HCT116 (cell line): Measurements from ENCODE around the gene LHX2. TPM values are rescaled to one million over a fixed set of nuclear protein-coding genes. Genes with fewer than 3 reads are reported as not detected.
A peak's percentile ranks its signal among the peaks of the same experiment; 100 is the strongest.

ENCODE experiments used
- ATAC-seq: fragments of 200-7000 bp; cut with Tn5 transposase; 2 replicates; pipeline ENCODE4 v1.9.1; 2020; ENCODE audit warnings: mild to moderate bottlenecking, moderate library complexity
- BruUV-seq: library from RNA; stranded (reverse); fragments of 400-500 nt; replicated peaks from 2 replicates; lab custom pipeline; 2021; lab: Mats Ljungman, UMichigan
- CTCF ChIA-PET: fragments of 300-600 bp; sonication (Branson Sonifier 250); formaldehyde crosslinking; loops from one replicate; lab custom pipeline; 2021; ENCODE audit warnings: antibody characterized with exemption; lab: Charles Lee
- POLR2A ChIA-PET: fragments of 300-600, 350-600 bp; sonication (Branson Sonifier 250); formaldehyde crosslinking; loops from one replicate; lab custom pipeline; 2021; ENCODE audit warnings: antibody characterized with exemption; lab: Charles Lee
- RAD21 ChIA-PET, 2 experiments: fragments of 300-600 bp; sonication (Branson Sonifier 250); formaldehyde crosslinking; loops; one replicate each; lab custom pipeline; 2023; ENCODE audit warnings: low total read pairs in 2 of 2; ENCODE audit not compliant: uncharacterized antibody in 2 of 2, unreplicated experiment in 2 of 2, low non-redundant PET in 1 of 2; lab: Charles Lee
- DNase-seq: peaks from one replicate; pipeline ENCODE4 v3.0.0-alpha.2; 2010; ENCODE audit warnings: low read depth, low spot score
- H2AFZ ChIP-seq: fragments of 200-600 bp; shearing (Covaris generic), sonication (generic); 2 replicates; pipeline ENCODE4 v1.6.1; 2017; ENCODE audit warnings: low read depth, mixed run types, mixed read lengths, antibody characterized with exemption, low read length; ENCODE audit not compliant: poor library complexity, severe bottlenecking
- H3K27ac ChIP-seq: 2 replicates; pipeline ENCODE4 v1.5.1; 2012; ENCODE audit warnings: low read depth, low read length
- H3K27me3 ChIP-seq: fragments of 200-600 bp; sonication (generic); 2 replicates; pipeline ENCODE4 v1.6.1; 2016; ENCODE audit warnings: mixed run types, low read length, mixed read lengths; ENCODE audit not compliant: insufficient read depth
- H3K36me3 ChIP-seq, 2 experiments: fragments of 200-500 bp in 1 of 2; fragments of 200-600 bp in 1 of 2; sonication (Bioruptor generic) in 1 of 2; sonication (generic) in 1 of 2; 2 replicates each; pipeline versions ENCODE4 v1.5.1 to v1.6.1; 2014 to 2016; ENCODE audit warnings: low read length in 2 of 2, inconsistent platforms in 1 of 2, mixed read lengths in 1 of 2, mixed run types in 1 of 2; ENCODE audit not compliant: insufficient read depth in 2 of 2, control insufficient read depth in 1 of 2
- H3K4me1 ChIP-seq, 2 experiments: fragments of 200-600 bp in 1 of 2; sonication (generic) in 1 of 2; 2 replicates each; pipeline versions ENCODE4 v1.5.1 to v1.6.1; 2012 to 2017; ENCODE audit warnings: low read length in 2 of 2, inconsistent platforms in 1 of 2, mild to moderate bottlenecking in 1 of 2, mixed read lengths in 1 of 2, mixed run types in 1 of 2, moderate library complexity in 1 of 2; ENCODE audit not compliant: insufficient read depth in 2 of 2, control insufficient read depth in 1 of 2
- H3K4me2 ChIP-seq: fragments of 200-600 bp; sonication (generic); 2 replicates; pipeline ENCODE4 v1.6.1; 2017; ENCODE audit warnings: mixed run types, low read length, mixed read lengths
- H3K4me3 ChIP-seq, 2 experiments: fragments of 200-600 bp in 1 of 2; sonication (generic) in 1 of 2; replicated peaks in 1 of 2; 2 replicates each; pipeline ENCODE4 v1.5.1; 2011 to 2016; ENCODE audit warnings: low read length in 2 of 2, control low read depth in 1 of 2, low read depth in 1 of 2, mild to moderate bottlenecking in 1 of 2, mixed read lengths in 1 of 2, mixed run types in 1 of 2
- H3K79me2 ChIP-seq: fragments of 200-600 bp; sonication (generic); 2 replicates; pipeline ENCODE4 v1.6.1; 2017; ENCODE audit warnings: mild to moderate bottlenecking, mixed run types, low read length, moderate library complexity, mixed read lengths; ENCODE audit not compliant: insufficient read depth
- H3K9ac ChIP-seq: fragments of 200-600 bp; sonication (generic); 2 replicates; pipeline ENCODE4 v1.6.1; 2016; ENCODE audit warnings: low read length, mixed read lengths
- H3K9me2 ChIP-seq: fragments of 200-600 bp; sonication (generic), shearing (Covaris generic); 2 replicates; pipeline ENCODE4 v1.6.1; 2017; ENCODE audit warnings: mixed run types, mild to moderate bottlenecking, moderate library complexity; ENCODE audit not compliant: insufficient read depth
- H3K9me3 ChIP-seq, 2 experiments: fragments of 200-500 bp in 1 of 2; fragments of 200-600 bp in 1 of 2; sonication (Bioruptor generic) in 1 of 2; sonication (generic) in 1 of 2; 2 replicates each; pipeline ENCODE4 v1.6.1; 2014 to 2017; ENCODE audit warnings: low read length in 2 of 2, mixed read lengths in 2 of 2, inconsistent platforms in 1 of 2, low read depth in 1 of 2, mild to moderate bottlenecking in 1 of 2, mixed run types in 1 of 2, moderate library complexity in 1 of 2; ENCODE audit not compliant: control insufficient read depth in 1 of 2, insufficient read depth in 1 of 2
- H4K20me1 ChIP-seq: fragments of 200-600 bp; sonication (generic), shearing (Covaris generic); 2 replicates; pipeline ENCODE4 v1.6.1; 2017; ENCODE audit warnings: mixed run types, mild to moderate bottlenecking, moderate library complexity; ENCODE audit not compliant: insufficient read depth
- ATF3 ChIP-seq: IDR thresholded peaks from 2 replicates; pipeline ENCODE4 v1.6.1; 2012
- CTCF ChIP-seq, 3 experiments: fragments of 200-600 bp in 1 of 3; sonication (generic) in 1 of 3; IDR thresholded peaks in 2 of 3; conservative IDR thresholded peaks in 1 of 3; 2 replicates each; pipeline ENCODE4 v1.5.1; 2012 to 2017; ENCODE audit warnings: low read depth in 2 of 3, low read length in 2 of 3, antibody characterized with exemption in 1 of 3, borderline replicate concordance in 1 of 3, control low read depth in 1 of 3, mild to moderate bottlenecking in 1 of 3, mixed read lengths in 1 of 3, mixed run types in 1 of 3, moderate library complexity in 1 of 3; ENCODE audit not compliant: insufficient read depth in 1 of 3
- EGR1 ChIP-seq: IDR thresholded peaks from 2 replicates; pipeline ENCODE4 v1.6.1; 2012; ENCODE audit warnings: low read depth
- EZH2 ChIP-seq: fragments of 200-600 bp; sonication (generic); IDR thresholded peaks from 2 replicates; pipeline ENCODE4 v1.6.1; 2017; ENCODE audit warnings: antibody characterized with exemption, mixed run types
- JUND ChIP-seq: IDR thresholded peaks from 2 replicates; pipeline ENCODE4 v1.6.1; 2012
- YY1 ChIP-seq: IDR thresholded peaks from 2 replicates; pipeline ENCODE4 v1.6.1; 2011; ENCODE audit warnings: low read length, low read depth, moderate library complexity, mild to moderate bottlenecking; ENCODE audit not compliant: insufficient replicate concordance; ENCODE audit errors: extremely low read depth
- ZBTB33 ChIP-seq: IDR thresholded peaks from 2 replicates; pipeline ENCODE4 v1.6.1; 2011; ENCODE audit warnings: mild to moderate bottlenecking, low read length, moderate library complexity; ENCODE audit not compliant: insufficient replicate concordance; ENCODE audit errors: extremely low read depth
- ZNF274 ChIP-seq: fragments of 200-500 bp; sonication (Bioruptor generic); IDR thresholded peaks from 2 replicates; pipeline ENCODE4 v1.6.1; 2014; ENCODE audit warnings: mild to moderate bottlenecking, low read depth, low read length, inconsistent platforms
- intact Hi-C: fragments of 100-400 bp; cut with micrococcal nuclease; formaldehyde crosslinking; loops from 2 replicates; pipeline ENCODE4 v1.10.0; 2022
- total RNA-seq: library from RNA; stranded (reverse); gene quantifications from one replicate; pipeline ENCODE4 v1.2.1, GENCODE V29; 2021; ENCODE audit not compliant: unreplicated experiment

Gene LHX2
- total RNA-seq, 1 experiment from 2014 or later = 10.2 TPM

GRCh38 chr9:124008303-124008693 is 3.3 kb upstream of the LHX2 start:
- no TSS peak for BruUV-seq

GRCh38 chr9:124008694-124009530 is 2.7 kb upstream of the LHX2 start:
- Histone ChIP-seq H3K9ac (no peak overlapping the region), H3K4me3 (peak overlapping the region; percentile 38 to 57), H3K9me2 (no peaks in the 10 kb centered on the region), H3K36me3 (no peaks in the 10 kb centered on the region), H3K27me3 (peaks cover 52% of the 10 kb centered on the region), H2AFZ (peak overlapping the region; percentile 65), H3K4me1 (peaks cover 4 to 45% of the 10 kb centered on the region in 2 experiments; a peak in 3 of 4 replicates), H3K4me2 (peak overlapping the region; percentile 89), H3K27ac (no peak overlapping the region), H4K20me1 (no peaks in the 10 kb centered on the region), H3K79me2 (no peaks in the 10 kb centered on the region), H3K9me3 (no peaks in the 10 kb centered on the region)
- RAD21 ChIA-PET = no interaction called here
- DNase-seq = no peak
- ATAC-seq = peak; percentile 4; the same call in 1 of the 2 replicates
- POLR2A ChIA-PET = no interaction called here
- intact Hi-C loops = no loop called here
- no TSS peak for BruUV-seq
- CTCF ChIA-PET = no interaction called here
- TF ChIP-seq JUND (no peak), YY1 (no peak), CTCF (IDR thresholded peaks at IDR 0.05 in 2 of 3, conservative IDR thresholded peaks at IDR 0.05 in 1 of 3; ENCODE audit: borderline replicate concordance in 1 of 3, insufficient read depth in 1 of 3, low read depth in 2 of 3, low read length in 2 of 3) (no peak), ATF3 (no peak), EZH2 (no peak), EGR1 (no peak), ZBTB33 (no peak)

More at GRCh38 chr9:124008303-124008693, 3.3 kb upstream of the LHX2 start:
- H3K9ac ChIP-seq = no peak overlapping the region
- H3K4me1 ChIP-seq = peaks cover 4 to 45% of the 10 kb centered on the region in 2 experiments; a peak in 3 of 4 replicates
- no peaks in the 10 kb centered on the region for H3K36me3 ChIP-seq
- peak overlapping the region; percentile 38 to 57 for H3K4me3 ChIP-seq
- peak overlapping the region; percentile 89 for H3K4me2 ChIP-seq
- intact Hi-C loops = no loop called here
- ATAC-seq (peak; percentile 12; the same call in 1 of the 2 replicates), DNase-seq (peak; percentile 10)
- ChIA-PET RAD21 (no interaction called here), CTCF (no interaction called here)
- H3K9me3 ChIP-seq = no peaks in the 10 kb centered on the region
- peaks cover 58% of the 10 kb centered on the region for H3K27me3 ChIP-seq
- H3K9me2 ChIP-seq = no peaks in the 10 kb centered on the region
- no peaks in the 10 kb centered on the region for H4K20me1 ChIP-seq
- H3K79me2 ChIP-seq = no peaks in the 10 kb centered on the region
- H3K27ac ChIP-seq = no peak overlapping the region
- peak overlapping the region; percentile 65 for H2AFZ ChIP-seq
- peak; percentile 96; the same call in 1 of the 2 replicates for TF ChIP-seq EZH2
- no peak for TF ChIP-seq ZNF274
- TF ChIP-seq, all 23 proteins: peak for 1
- POLR2A ChIA-PET = no interaction called here
